HepG2 (cell line): Measurements from ENCODE around the gene DDN. TPM values are rescaled to one million over a fixed set of nuclear protein-coding genes. Genes with fewer than 3 reads are reported as not detected.

Experiments
- AHDC1 ChIP-seq: sonication (generic); formaldehyde crosslinking; IDR thresholded peaks from 2 replicates; pipeline ENCODE4 v1.5.1; 2020; ENCODE audit warnings: mild to moderate bottlenecking, missing genetic modification reagents, borderline replicate concordance
- CSRNP2 ChIP-seq: sonication (generic); formaldehyde crosslinking; conservative IDR thresholded peaks from 2 replicates; pipeline ENCODE4 v1.8.0; 2022; ENCODE audit warnings: low read depth, missing genetic modification reagents
- HIC2 ChIP-seq: sonication (generic); formaldehyde crosslinking; IDR thresholded peaks from 2 replicates; pipeline ENCODE4 v1.9.0; 2022; ENCODE audit warnings: low read depth, missing genetic modification reagents
- KDM2A ChIP-seq: sonication (generic); formaldehyde crosslinking; IDR thresholded peaks from 2 replicates; pipeline ENCODE4 v1.4.0; 2020; ENCODE audit warnings: low read depth, missing genetic modification reagents, borderline replicate concordance
- RAD51 ChIP-seq: fragments of 450-650 bp; IDR thresholded peaks from 2 replicates; pipeline ENCODE4 v1.6.1; 2016; ENCODE audit warnings: borderline replicate concordance
- SMARCE1 ChIP-seq: fragments of 450-650 bp; IDR thresholded peaks from 2 replicates; pipeline ENCODE4 v1.6.1; 2017; ENCODE audit warnings: borderline replicate concordance
- ZBTB4 ChIP-seq: sonication (generic); formaldehyde crosslinking; IDR thresholded peaks from 2 replicates; pipeline ENCODE4 v1.4.0; 2020; ENCODE audit warnings: missing genetic modification reagents, mild to moderate bottlenecking, borderline replicate concordance
- ZNF780A ChIP-seq: sonication (generic); formaldehyde crosslinking; IDR thresholded peaks from 2 replicates; pipeline ENCODE4 v1.8.0; 2022; ENCODE audit warnings: mild to moderate bottlenecking, missing genetic modification reagents, moderate library complexity
- ZNF784 ChIP-seq: sonication (generic); formaldehyde crosslinking; IDR thresholded peaks from 2 replicates; pipeline ENCODE4 v1.5.1; 2020; ENCODE audit warnings: missing genetic modification reagents, mild to moderate bottlenecking, borderline replicate concordance
- polyA plus RNA-seq, 8 experiments: library from polyadenylated mRNA; depleted of rRNA in 3 of 8; stranded (reverse) in 7 of 8; unstranded in 1 of 8; fragments of >200 nt; fragmentation: Illumina TruSeq in 4 of 8; extraction: Trizol in 4 of 8; gene quantifications; 2 replicates each; pipeline versions ENCODE4 v1.2.1 to v1.2.3, GENCODE V29; 2011 to 2016; ENCODE audit warnings: low read depth in 4 of 8, missing spikeins in 1 of 8, mixed read lengths in 1 of 8; ENCODE audit not compliant: insufficient read depth in 1 of 8
- total RNA-seq, 5 experiments: library from RNA; depleted of rRNA; stranded (reverse); fragments of >200 nt; fragmentation: Illumina TruSeq; extraction: Trizol; gene quantifications; 2 replicates each; pipeline ENCODE4 v1.2.3, GENCODE V29; 2016; ENCODE audit warnings: low read depth in 1 of 5

The DDN gene
- total and polyA plus RNA-seq, 2 of the 13 experiments (the other 11 are each of a cell fraction or from before 2014, with no cell fraction given) = 0.24 to 0.53 TPM

- TF ChIP-seq CSRNP2 (CRISPR knock-in tag) (no peak), ZNF784 (no peak), RAD51 (no peak), SMARCE1 (no peak), KDM2A (CRISPR knock-in tag) (peak; percentile 27; the same call in 1 of the 2 replicates), ZBTB4 (CRISPR knock-in tag) (peak; percentile 78; the same call in 1 of the 2 replicates), AHDC1 (CRISPR knock-in tag) (no peak), ZNF780A (CRISPR knock-in tag) (peak; percentile 57; the same call in 1 of the 2 replicates), HIC2 (CRISPR knock-in tag) (0 out of 2 replicates have a peak, but pooled peaks have one; percentile 54)
Observed at GRCh38 chr12:48998497-48999353, 450 bp downstream of the DDN start (continued).
